Measurements from ENCODE around the gene LRRC2. TPM values are rescaled to one million over a fixed set of nuclear protein-coding genes. Genes with fewer than 3 reads are reported as not detected.

Gene LRRC2
- total and polyA plus RNA-seq, 4 experiments from 2014 or later = 0.09 to 1.0 (median 0.50) TPM; not detected in 1

- Histone ChIP-seq H3K36me3 (ENCODE audit: insufficient read depth, low read length) (no peaks in the 10 kb centered on the region), H3K4me1 (ENCODE audit: insufficient read depth, low read length) (no peaks in the 10 kb centered on the region), H3K27ac (ENCODE audit: low read depth, low read length) (no peak overlapping the region), H3K4me3 (ENCODE audit: low read length in 2 of 2) (no peak overlapping the region), H3K27me3 (ENCODE audit: insufficient read depth, low read length) (no peaks in the 10 kb centered on the region), H3K9me3 (ENCODE audit: control insufficient read depth in 1 of 2, low read length in 2 of 2) (no peaks in the 10 kb centered on the region)
- no peak overlapping the region for H3K27ac Mint-ChIP-seq
- POLR2A ChIA-PET (ENCODE audit: partially characterized antibody) = no interaction called here
- DNase-seq = no peak
- intact Hi-C loops (cut with micrococcal nuclease) = no loop called here
- no peak overlapping the region for H3K4me3 Mint-ChIP-seq
- CTCF ChIA-PET (ENCODE audit: partially characterized antibody) = interaction anchor here (1.0 to 2.1 kb wide), 4 partner anchors 10 to 119 kb away, joined by 3 to 16 read pairs (median 10); partner anchors contain the start of gene RTP3
- H3K36me3 Mint-ChIP-seq = no peaks in the 10 kb centered on the region
- no peaks in the 10 kb centered on the region for H3K9me3 Mint-ChIP-seq
- H3K27me3 Mint-ChIP-seq = peaks cover 2 to 5% of the 10 kb centered on the region in 2 donors
- H3K4me1 Mint-ChIP-seq = peaks cover 4 to 6% (median 6%) of the 10 kb centered on the region in 4 donors
These were observed 56.4 kb downstream of the LRRC2 start for GRCh38 chr3:46509661-46510187.

GRCh38 chr3:46508850-46509591, 57.1 kb downstream of the LRRC2 start:
- H3K9me3 ChIP-seq (ENCODE audit: control insufficient read depth in 1 of 2, low read length in 2 of 2) = no peaks in the 10 kb centered on the region
- ChIA-PET CTCF (ENCODE audit: partially characterized antibody) (interaction anchor here (1.0 to 2.1 kb wide), 4 partner anchors 9 to 120 kb away, joined by 3 to 16 read pairs (median 10); partner anchors contain the start of gene RTP3), POLR2A (ENCODE audit: partially characterized antibody) (no interaction called here)
- no peaks in the 10 kb centered on the region for H3K4me1 ChIP-seq (ENCODE audit: insufficient read depth, low read length)
- Mint-ChIP-seq H3K27me3 (peaks cover 2 to 5% of the 10 kb centered on the region in 2 donors), H3K27ac (no peak overlapping the region), H3K4me1 (peaks cover 4 to 7% (median 6%) of the 10 kb centered on the region in 4 donors), H3K9me3 (no peaks in the 10 kb centered on the region), H3K36me3 (no peaks in the 10 kb centered on the region), H3K4me3 (no peak overlapping the region)
- intact Hi-C loops (cut with micrococcal nuclease) = no loop called here
- H3K4me3 ChIP-seq (ENCODE audit: low read length in 2 of 2) = no peak overlapping the region
- no peak for DNase-seq
- H3K27me3 ChIP-seq (ENCODE audit: insufficient read depth, low read length) = no peaks in the 10 kb centered on the region
- no peak overlapping the region for H3K27ac ChIP-seq (ENCODE audit: low read depth, low read length)
- H3K36me3 ChIP-seq (ENCODE audit: insufficient read depth, low read length) = no peaks in the 10 kb centered on the region

GRCh38 chr3:46506526-46506925, 59.6 kb downstream of the LRRC2 start:
- H3K36me3 Mint-ChIP-seq = no peaks in the 10 kb centered on the region
- CTCF ChIA-PET (ENCODE audit: partially characterized antibody) = no interaction called here
- no peak overlapping the region for H3K27ac Mint-ChIP-seq
- Histone ChIP-seq H3K27ac (ENCODE audit: low read depth, low read length) (no peak overlapping the region), H3K36me3 (ENCODE audit: insufficient read depth, low read length) (no peaks in the 10 kb centered on the region), H3K9me3 (ENCODE audit: control insufficient read depth in 1 of 2, low read length in 2 of 2) (no peaks in the 10 kb centered on the region), H3K4me3 (ENCODE audit: low read length in 2 of 2) (no peak overlapping the region), H3K4me1 (ENCODE audit: insufficient read depth, low read length) (no peaks in the 10 kb centered on the region), H3K27me3 (ENCODE audit: insufficient read depth, low read length) (no peaks in the 10 kb centered on the region)
- peaks cover 0 to 3% of the 10 kb centered on the region in 2 donors for H3K27me3 Mint-ChIP-seq
- intact Hi-C loops (cut with micrococcal nuclease) = no loop called here
- peaks cover 0 to 1% (median 0%) of the 10 kb centered on the region in 8 donors for H3K9me3 Mint-ChIP-seq
- POLR2A ChIA-PET (ENCODE audit: partially characterized antibody) = no interaction called here
- H3K4me3 Mint-ChIP-seq = no peak overlapping the region
- H3K4me1 Mint-ChIP-seq = peaks cover 4 to 7% (median 6%) of the 10 kb centered on the region in 4 donors
- no peak for DNase-seq

GRCh38 chr3:46505953-46506352, 60.1 kb downstream of the LRRC2 start:
- ChIA-PET POLR2A (ENCODE audit: partially characterized antibody) (no interaction called here), CTCF (ENCODE audit: partially characterized antibody) (interaction anchor here (1.3 kb wide), 1 partner anchor 16 kb away, joined by 3 read pairs; no protein-coding TSS in a partner anchor)
- Histone ChIP-seq H3K36me3 (ENCODE audit: insufficient read depth, low read length) (no peaks in the 10 kb centered on the region), H3K9me3 (ENCODE audit: control insufficient read depth in 1 of 2, low read length in 2 of 2) (no peaks in the 10 kb centered on the region), H3K27me3 (ENCODE audit: insufficient read depth, low read length) (no peaks in the 10 kb centered on the region), H3K4me1 (ENCODE audit: insufficient read depth, low read length) (no peaks in the 10 kb centered on the region), H3K4me3 (ENCODE audit: low read length in 2 of 2) (no peak overlapping the region), H3K27ac (ENCODE audit: low read depth, low read length) (no peak overlapping the region)
- Mint-ChIP-seq H3K36me3 (no peaks in the 10 kb centered on the region), H3K27ac (no peak overlapping the region), H3K4me1 (peaks cover 4 to 7% (median 6%) of the 10 kb centered on the region in 4 donors), H3K27me3 (peaks cover 0 to 3% of the 10 kb centered on the region in 2 donors), H3K9me3 (peaks cover 0 to 1% (median 0%) of the 10 kb centered on the region in 8 donors), H3K4me3 (no peak overlapping the region)
- no peak for DNase-seq
- intact Hi-C loops (cut with micrococcal nuclease) = no loop called here

- H3K27me3 ChIP-seq (ENCODE audit: insufficient read depth, low read length) = no peaks in the 10 kb centered on the region
- no peak overlapping the region for H3K27ac ChIP-seq (ENCODE audit: low read depth, low read length)
- CTCF ChIA-PET (ENCODE audit: partially characterized antibody) = interaction anchor here (1.3 kb wide), 1 partner anchor 15 kb away, joined by 3 read pairs; no protein-coding TSS in a partner anchor
- Mint-ChIP-seq H3K27me3 (peaks cover 0 to 3% of the 10 kb centered on the region in 2 donors), H3K36me3 (no peaks in the 10 kb centered on the region), H3K9me3 (peaks cover 0 to 1% (median 0%) of the 10 kb centered on the region in 8 donors), H3K4me3 (no peak overlapping the region), H3K27ac (peak overlapping the region in 1 of 7 donors; percentile 2), H3K4me1 (peaks cover 6 to 7% (median 6%) of the 10 kb centered on the region in 4 donors)
- H3K4me1 ChIP-seq (ENCODE audit: insufficient read depth, low read length) = no peaks in the 10 kb centered on the region
- no peaks in the 10 kb centered on the region for H3K36me3 ChIP-seq (ENCODE audit: insufficient read depth, low read length)
- H3K4me3 ChIP-seq (ENCODE audit: low read length in 2 of 2) = no peak overlapping the region
- POLR2A ChIA-PET (ENCODE audit: partially characterized antibody) = no interaction called here
- intact Hi-C loops (cut with micrococcal nuclease) = no loop called here
- DNase-seq = peak in 1 of 5 donors; percentile 43
- H3K9me3 ChIP-seq (ENCODE audit: control insufficient read depth in 1 of 2, low read length in 2 of 2) = no peaks in the 10 kb centered on the region
These were observed 61.3 kb downstream of the LRRC2 start for GRCh38 chr3:46504789-46505188.

- Mint-ChIP-seq H3K27me3 (peaks cover 0 to 3% of the 10 kb centered on the region in 2 donors), H3K4me1 (peaks cover 6 to 7% (median 6%) of the 10 kb centered on the region in 4 donors), H3K4me3 (no peak overlapping the region), H3K36me3 (no peaks in the 10 kb centered on the region), H3K9me3 (peaks cover 0 to 1% (median 0%) of the 10 kb centered on the region in 8 donors), H3K27ac (peak overlapping the region in 1 of 7 donors; percentile 52)
- no peaks in the 10 kb centered on the region for H3K4me1 ChIP-seq (ENCODE audit: insufficient read depth, low read length)
- no peak overlapping the region for H3K4me3 ChIP-seq (ENCODE audit: low read length in 2 of 2)
- intact Hi-C loops (cut with micrococcal nuclease) = no loop called here
- DNase-seq = no peak
- CTCF ChIA-PET (ENCODE audit: partially characterized antibody) = interaction anchor here (0.8 to 3.1 kb wide), 3 partner anchors 14 to 54 kb away, joined by 3 to 20 read pairs (median 3); no protein-coding TSS in a partner anchor
- H3K27ac ChIP-seq (ENCODE audit: low read depth, low read length) = no peak overlapping the region
- POLR2A ChIA-PET (ENCODE audit: partially characterized antibody) = interaction anchor here (1.4 kb wide), 1 partner anchor 36 kb away, joined by 4 read pairs; no protein-coding TSS in a partner anchor
- no peaks in the 10 kb centered on the region for H3K36me3 ChIP-seq (ENCODE audit: insufficient read depth, low read length)
- no peaks in the 10 kb centered on the region for H3K9me3 ChIP-seq (ENCODE audit: control insufficient read depth in 1 of 2, low read length in 2 of 2)
- no peaks in the 10 kb centered on the region for H3K27me3 ChIP-seq (ENCODE audit: insufficient read depth, low read length)
These were observed 62.8 kb downstream of the LRRC2 start for GRCh38 chr3:46503200-46503874.

- no peaks in the 10 kb centered on the region for H3K36me3 Mint-ChIP-seq
- no peak overlapping the region for H3K4me3 Mint-ChIP-seq
- H3K9me3 Mint-ChIP-seq = peaks cover 0 to 1% (median 0%) of the 10 kb centered on the region in 8 donors
- H3K27me3 ChIP-seq (ENCODE audit: insufficient read depth, low read length) = no peaks in the 10 kb centered on the region
- intact Hi-C loops (cut with micrococcal nuclease) = no loop called here
- peaks cover 6% of the 10 kb centered on the region for H3K4me1 ChIP-seq (ENCODE audit: insufficient read depth, low read length)
- no peaks in the 10 kb centered on the region for H3K36me3 ChIP-seq (ENCODE audit: insufficient read depth, low read length)
- DNase-seq = no peak
- no peaks in the 10 kb centered on the region for H3K27me3 Mint-ChIP-seq
- no peak overlapping the region for H3K27ac Mint-ChIP-seq
- ChIA-PET POLR2A (ENCODE audit: partially characterized antibody) (interaction anchor here (1.4 kb wide), 1 partner anchor 37 kb away, joined by 4 read pairs; no protein-coding TSS in a partner anchor), CTCF (ENCODE audit: partially characterized antibody) (interaction anchor here (3.1 kb wide), 1 partner anchor 12 kb away, joined by 20 read pairs; no protein-coding TSS in a partner anchor)
- no peaks in the 10 kb centered on the region for H3K9me3 ChIP-seq (ENCODE audit: control insufficient read depth in 1 of 2, low read length in 2 of 2)
- peaks cover 9 to 17% (median 9%) of the 10 kb centered on the region in 4 donors for H3K4me1 Mint-ChIP-seq
- no peak overlapping the region for H3K4me3 ChIP-seq (ENCODE audit: low read length in 2 of 2)
- no peak overlapping the region for H3K27ac ChIP-seq (ENCODE audit: low read depth, low read length)
These were observed 64.4 kb downstream of the LRRC2 start for GRCh38 chr3:46501702-46502101.

All from CD4-positive, alpha-beta memory T cell (primary cell).